HTR-8/SVneo (cell line): ENCODE measurements around the gene KCNJ6.

Experiments used
- DNase-seq: peaks from one replicate; pipeline ENCODE4 v3.0.0; 2011; ENCODE audit warnings: low spot score, mixed read lengths; ENCODE audit not compliant: insufficient read length
- FAIRE-seq: peaks from 2 replicates; lab custom pipeline; 2011; peaks lifted over from hg19 to GRCh38; lab: Jason Lieb, UNC

The KCNJ6 gene

GRCh38 chr21:37907076-37907475 lies 9.2 kb downstream of the KCNJ6 start:
- no peak for FAIRE-seq
- DNase-seq = no peak

DNA sequence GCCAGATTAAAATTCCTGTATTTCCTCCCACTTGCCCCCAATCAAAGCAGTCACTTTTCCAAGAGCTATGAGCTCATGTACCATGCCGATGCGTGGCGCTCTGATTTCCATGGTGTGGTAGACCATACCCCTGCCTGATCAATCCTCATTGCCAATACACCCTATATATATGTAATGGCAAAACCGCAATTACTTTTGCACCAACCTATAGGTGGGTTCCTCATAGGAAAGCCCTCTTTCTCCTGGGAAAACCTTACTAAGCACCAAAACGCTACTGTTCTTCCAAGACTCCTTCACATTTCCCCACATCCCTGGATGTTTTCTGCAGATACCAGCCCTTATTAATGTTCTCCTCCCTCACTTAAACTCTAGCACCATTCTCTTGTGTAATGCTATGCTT lies 11.0 kb downstream of the KCNJ6 start:
- FAIRE-seq (no peak), DNase-seq (no peak)

- DNase-seq (no peak), FAIRE-seq (no peak)
Observed at GRCh38 chr21:37904856-37905255, 11.4 kb downstream of the KCNJ6 start.

DNA sequence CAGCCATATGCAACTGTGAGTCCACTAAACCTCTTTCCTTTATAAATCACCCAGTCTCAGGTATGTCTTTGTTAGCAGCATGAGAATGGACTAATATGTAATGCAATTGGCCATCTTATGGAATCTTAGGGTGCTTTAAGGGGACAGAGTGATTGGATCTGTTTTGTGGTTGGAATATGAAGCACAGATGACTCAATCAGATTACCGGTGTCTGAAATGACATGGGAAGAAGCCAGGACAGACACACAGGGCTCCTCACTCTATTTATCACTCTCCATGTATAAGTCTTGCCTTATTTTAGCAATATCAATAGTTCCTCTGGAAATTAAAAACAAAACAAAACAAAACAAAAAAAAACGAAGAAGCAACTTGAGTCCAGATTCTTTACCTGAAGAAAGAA lies 12.9 kb downstream of the KCNJ6 start:
- FAIRE-seq (no peak), DNase-seq (no peak)

- DNase-seq (no peak), FAIRE-seq (no peak)
Observed at GRCh38 chr21:37899146-37899545, 17.1 kb downstream of the KCNJ6 start.

DNA sequence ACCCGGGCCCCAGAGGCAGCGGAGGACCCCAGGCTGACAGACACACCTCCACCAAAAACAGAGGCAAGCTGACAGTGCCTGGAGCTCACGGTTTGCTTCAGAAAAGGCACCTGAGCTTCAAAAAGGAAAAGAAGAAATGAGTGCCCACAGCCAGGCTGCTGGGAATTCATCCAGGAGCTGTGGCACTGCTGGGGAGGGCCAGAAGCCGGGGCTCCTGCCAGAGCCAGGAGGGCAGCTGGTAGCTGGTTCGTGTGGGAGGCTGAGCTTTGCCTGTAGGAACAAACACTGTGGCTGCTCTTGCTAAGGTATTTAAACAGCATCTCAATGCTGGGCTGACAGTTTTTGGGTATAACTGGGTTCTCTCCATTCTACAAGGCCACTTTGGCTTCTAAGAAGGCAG lies 19.5 kb downstream of the KCNJ6 start:
- DNase-seq (no peak), FAIRE-seq (no peak)

DNA sequence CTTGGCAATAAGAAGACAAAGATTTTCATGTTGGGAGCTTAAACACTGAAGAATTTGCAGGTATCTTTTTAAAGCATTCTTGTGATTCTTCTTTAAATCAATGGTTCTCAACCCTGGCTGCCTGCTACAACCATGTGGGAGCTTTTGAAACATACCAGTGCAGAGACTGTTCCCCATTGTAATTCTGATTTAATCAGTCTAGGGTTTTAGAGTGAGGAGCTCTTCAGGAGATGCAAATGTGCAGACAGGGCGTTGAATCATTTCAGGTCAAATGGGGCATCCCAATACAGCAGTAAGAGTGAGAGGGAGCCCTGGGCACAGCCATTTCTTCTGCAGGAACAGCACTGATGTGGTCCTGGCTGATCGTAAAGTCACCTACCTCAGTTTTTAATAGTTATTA lies 24.3 kb downstream of the KCNJ6 start:
- FAIRE-seq = no peak
- no peak for DNase-seq

- no peak for DNase-seq
- FAIRE-seq = no peak
Observed at GRCh38 chr21:37888659-37889058, 27.6 kb downstream of the KCNJ6 start.

DNA sequence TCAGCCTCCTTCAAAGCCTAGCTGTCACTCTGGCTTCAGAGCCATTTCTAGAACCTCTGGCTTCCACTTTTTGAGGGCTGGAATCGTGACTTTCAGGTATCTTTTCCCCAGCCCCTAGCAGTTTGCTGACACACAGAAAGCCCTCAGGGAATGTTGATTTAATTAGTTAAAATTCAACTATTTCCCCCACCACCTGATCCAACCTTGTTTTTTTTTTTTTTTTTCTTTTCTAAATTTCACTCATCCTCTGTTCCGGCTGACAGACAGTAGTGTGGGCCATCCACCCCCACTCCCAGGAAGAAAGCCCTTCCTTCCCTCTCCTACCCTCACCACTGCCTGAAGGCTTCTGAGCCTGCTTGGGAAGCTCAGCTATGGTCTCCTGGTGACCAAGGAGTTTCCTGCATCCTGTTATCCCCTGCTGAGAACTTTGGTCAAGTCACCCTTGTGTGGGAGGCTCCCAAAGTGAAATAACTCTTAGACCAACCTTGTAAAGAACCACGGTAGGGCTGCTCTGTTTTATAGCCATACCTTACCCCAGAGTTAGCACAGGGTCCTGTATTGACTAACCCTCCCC lies 29.4 kb downstream of the KCNJ6 start:
- DNase-seq (no peak), FAIRE-seq (no peak)

DNA sequence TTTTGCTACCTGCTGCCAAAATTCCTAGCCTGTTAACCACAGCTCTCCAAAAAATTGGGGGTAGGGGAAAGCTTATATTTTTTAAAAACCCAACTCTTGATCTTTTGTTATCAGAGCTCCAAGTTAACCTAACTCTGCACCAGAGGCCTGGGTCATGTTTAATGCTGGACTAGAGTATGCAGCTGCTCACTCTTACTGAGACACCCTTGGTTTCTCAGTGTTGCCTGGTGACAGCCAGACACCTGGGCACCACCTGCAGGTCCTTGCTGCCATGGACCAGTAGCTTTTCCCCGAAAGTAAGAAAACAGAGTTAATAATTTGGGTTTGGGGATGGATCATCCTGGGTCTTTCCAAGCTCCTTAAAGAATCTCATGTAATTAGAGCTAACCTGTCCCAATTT lies 30.1 kb downstream of the KCNJ6 start:
- FAIRE-seq (no peak), DNase-seq (no peak)

DNA sequence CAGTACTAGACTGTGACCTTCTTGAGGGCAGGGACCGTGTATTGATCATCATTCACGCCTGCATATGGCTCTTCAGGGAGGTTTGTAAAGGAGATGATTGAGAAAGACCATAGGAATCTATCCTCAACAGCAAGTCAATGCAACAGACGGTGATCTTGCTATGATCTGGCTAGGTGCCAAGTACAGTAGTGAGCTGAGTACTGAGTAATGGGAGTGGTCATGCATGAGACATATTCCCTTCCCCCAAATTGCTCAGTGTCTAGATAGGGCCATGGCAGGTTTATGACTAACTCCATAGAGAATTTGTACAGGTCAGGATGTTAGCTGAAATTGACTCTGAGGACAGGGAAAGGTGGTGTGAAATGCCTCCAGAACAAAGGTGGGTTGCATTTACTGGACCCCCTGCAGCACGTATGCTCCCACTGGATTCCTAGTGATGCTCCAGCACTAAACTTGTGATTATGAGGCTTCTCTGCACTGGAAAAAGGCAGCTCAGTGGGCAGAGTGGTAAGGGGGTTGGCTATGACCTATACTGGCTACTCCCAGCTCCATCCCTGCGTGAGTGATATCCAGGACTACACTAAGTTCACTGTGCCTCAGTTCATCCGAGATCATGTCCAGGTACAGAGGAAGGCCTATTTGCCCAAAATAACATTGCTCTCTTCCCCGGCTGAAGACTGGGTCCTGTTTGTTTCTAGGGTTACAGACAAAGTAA lies 37.2 kb downstream of the KCNJ6 start:
- peak; percentile 68 for FAIRE-seq
- DNase-seq = peak; percentile 29

- FAIRE-seq = no peak
Observed at GRCh38 chr21:37877888-37878684, 38.2 kb downstream of the KCNJ6 start.

DNA sequence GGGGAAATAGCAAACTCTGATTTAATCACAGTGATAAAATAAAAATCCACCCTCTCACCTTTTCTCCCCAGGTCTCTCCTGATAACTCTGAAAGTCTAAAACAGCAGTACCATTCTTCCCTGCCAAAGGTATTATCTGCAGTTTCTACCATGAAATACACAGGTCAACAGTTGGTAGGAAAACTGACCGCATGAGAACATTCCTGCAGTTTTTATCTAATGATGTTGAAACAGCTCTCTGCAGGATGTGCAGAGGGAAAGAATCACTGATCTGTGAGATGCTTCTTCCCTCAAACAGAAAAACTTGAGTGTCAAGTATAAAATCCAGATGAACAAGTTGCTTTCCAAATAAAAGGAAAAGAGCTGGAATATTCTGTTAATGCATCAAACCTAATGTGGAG lies 39.1 kb downstream of the KCNJ6 start:
- FAIRE-seq (no peak), DNase-seq (no peak)

More at GRCh38 chr21:37877888-37878684, 38.2 kb downstream of the KCNJ6 start:
- no peak for DNase-seq

DNA sequence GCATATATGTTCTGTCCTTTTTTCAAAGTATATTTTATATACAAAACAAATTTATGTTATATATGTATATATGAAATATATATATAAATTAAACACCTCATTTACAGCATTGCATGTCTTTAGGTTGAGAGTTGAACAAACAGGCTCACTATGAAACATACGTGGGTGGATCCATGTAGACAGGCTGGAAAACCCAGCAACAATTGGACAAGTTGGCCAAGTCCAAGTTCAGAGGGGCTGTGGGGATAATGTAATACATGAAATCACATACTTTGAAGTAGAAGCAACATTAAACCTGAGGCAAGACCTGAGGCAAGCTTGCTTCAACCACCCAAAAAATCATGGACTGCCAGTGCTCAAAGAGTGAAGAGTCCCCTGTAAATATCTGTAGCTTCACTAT lies 39.7 kb downstream of the KCNJ6 start:
- DNase-seq (no peak), FAIRE-seq (no peak)

DNA sequence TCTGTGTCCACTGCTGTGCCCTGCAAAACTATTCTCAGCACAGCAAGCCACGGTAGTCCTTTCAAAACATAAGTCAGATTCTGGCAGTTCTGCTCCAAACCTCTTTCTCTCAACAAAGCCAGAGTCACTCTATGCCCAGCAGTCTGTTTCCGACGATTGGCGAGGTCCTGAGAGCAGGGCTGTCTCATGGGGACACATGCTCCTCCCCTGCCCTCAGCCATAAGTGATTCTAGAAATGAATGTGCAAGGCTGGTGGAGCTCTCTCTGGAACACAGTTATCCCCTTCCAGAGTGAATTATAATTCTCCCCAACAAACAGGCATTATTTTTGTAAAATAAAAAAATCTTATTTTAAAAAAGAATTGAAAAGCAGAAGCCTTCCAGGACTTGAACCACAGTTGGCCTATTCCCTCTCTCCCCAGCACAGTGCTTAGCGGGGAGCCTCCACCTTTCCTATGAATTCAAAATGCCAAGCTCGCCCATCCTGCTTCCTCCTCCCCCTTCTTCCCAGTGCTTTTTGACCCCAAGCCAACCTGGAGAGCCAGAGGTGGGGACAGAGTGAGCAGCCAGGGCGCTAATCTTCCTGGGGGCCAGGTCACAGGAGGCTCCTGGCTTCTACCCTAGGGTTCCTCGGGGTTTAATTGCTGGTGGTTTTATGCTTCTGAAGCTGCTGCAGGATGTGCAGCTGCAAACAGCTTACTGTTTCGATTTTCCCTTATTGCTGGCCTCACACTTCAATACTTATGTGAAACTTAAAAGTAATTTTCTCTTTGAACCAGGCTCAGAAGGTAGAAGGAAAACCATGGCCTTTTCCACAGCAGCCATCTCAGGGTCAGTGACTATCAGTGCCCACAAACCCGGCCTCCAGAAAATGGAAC lies 41.1 kb downstream of the KCNJ6 start:
- FAIRE-seq (no peak), DNase-seq (no peak)

DNA sequence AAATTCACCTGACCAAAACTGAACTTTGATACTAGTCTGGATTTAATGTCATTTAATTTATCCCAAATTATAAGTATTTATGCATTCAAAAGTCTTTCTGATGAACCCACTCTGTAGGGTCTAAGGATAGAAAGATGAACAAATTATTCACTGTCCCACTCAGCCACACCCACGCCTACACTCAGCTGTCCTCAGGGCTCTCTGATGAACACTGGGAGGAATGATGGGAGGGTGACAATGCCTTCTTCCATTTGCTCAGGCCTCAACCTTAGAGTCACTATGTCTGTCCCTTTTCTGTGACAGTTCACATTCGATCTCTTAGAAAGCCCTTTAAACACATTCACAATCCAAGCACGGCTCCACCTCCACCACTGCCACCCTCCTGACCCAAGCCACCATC lies 41.8 kb downstream of the KCNJ6 start:
- FAIRE-seq = no peak
- DNase-seq = no peak

DNA sequence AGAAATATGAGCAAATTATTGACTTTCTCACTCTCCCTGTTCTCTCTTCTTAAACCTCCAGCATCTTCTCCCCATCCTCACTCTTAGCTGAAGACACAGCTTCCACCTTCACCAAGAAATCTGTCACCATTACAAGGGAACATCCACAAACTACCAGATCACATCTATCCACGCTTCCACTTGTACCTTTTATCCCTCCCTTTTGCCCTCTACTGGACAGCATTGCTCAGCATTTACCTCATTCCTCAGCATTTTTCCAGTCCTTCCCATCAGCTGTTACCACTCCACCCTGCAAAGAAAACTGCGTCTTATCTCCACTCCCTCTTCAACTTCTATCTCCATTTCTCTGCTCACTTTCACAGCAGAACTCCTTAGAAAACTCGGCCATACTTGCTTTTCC lies 42.6 kb downstream of the KCNJ6 start:
- no peak for FAIRE-seq
- DNase-seq = no peak

- peak; percentile 28 for FAIRE-seq
Observed at GRCh38 chr21:37871121-37871862, 45.0 kb downstream of the KCNJ6 start.

GRCh38 chr21:37870221-37870620 lies 46.0 kb downstream of the KCNJ6 start:
- no peak for FAIRE-seq
- DNase-seq = no peak

More at GRCh38 chr21:37871121-37871862, 45.0 kb downstream of the KCNJ6 start:
- DNase-seq = no peak

GRCh38 chr21:37869661-37870060 lies 46.6 kb downstream of the KCNJ6 start:
- FAIRE-seq (no peak), DNase-seq (no peak)
